ENCODE data around the gene RPS6KA5. TPM values are rescaled to one million over a fixed set of nuclear protein-coding genes. Genes with fewer than 3 reads are reported as not detected.
A peak's percentile ranks its signal among the peaks of the same experiment; 100 is the strongest.

RPS6KA5 gene
- total and polyA plus RNA-seq, 9 of the 15 experiments (the other 6 are each of a cell fraction or from before 2014, with no cell fraction given), result 0.88 to 7.7 (median 4.7) TPM

GRCh38 chr14:91061056-91061887 lies 831 bp upstream of the RPS6KA5 start (continued):
- TF ChIP-seq GTF2B (IDR thresholded peaks at IDR 0.05; ENCODE audit: extremely low read depth, insufficient read length), result no peak
- no peak for TF ChIP-seq ESRRA (IDR thresholded peaks at IDR 0.05; ENCODE audit: borderline replicate concordance, low read depth)
- TF ChIP-seq TSC22D4 (tag; IDR thresholded peaks at IDR 0.05), result no peak
- no peak for TF ChIP-seq ILF3 (IDR thresholded peaks at IDR 0.05; ENCODE audit: borderline replicate concordance)
- TF ChIP-seq XRCC4 (IDR thresholded peaks at IDR 0.05; ENCODE audit: extremely low read depth, insufficient read depth, insufficient read length), result no peak
- peak; percentile 64 for TF ChIP-seq TBP (optimal IDR thresholded peaks at IDR 0.05; ENCODE audit: low read depth, low read length)
- peak; percentile 55 for TF ChIP-seq POLR2A (conservative IDR thresholded peaks at IDR 0.05)
- TF ChIP-seq HOMEZ (CRISPR knock-in tag; IDR thresholded peaks at IDR 0.05), result no peak
- no peak for TF ChIP-seq ZFP36 (IDR thresholded peaks at IDR 0.05; ENCODE audit: low read depth, low read length, partially characterized antibody)
- TF ChIP-seq ZNF280A (IDR thresholded peaks at IDR 0.05; ENCODE audit: low read depth, partially characterized antibody), result no peak
- TF ChIP-seq SP1 (CRISPR knock-in tag; IDR thresholded peaks at IDR 0.05), result peak; percentile 84; the same call in 1 of the 2 replicates
- no peak for TF ChIP-seq RBM34 (IDR thresholded peaks at IDR 0.05; ENCODE audit: borderline replicate concordance, insufficient read depth, low read length)
- TF ChIP-seq ZNF324 (CRISPR knock-in tag; IDR thresholded peaks at IDR 0.05), result no peak
- TF ChIP-seq FOXO4 (CRISPR knock-in tag; IDR thresholded peaks at IDR 0.05), result no peak
- no peak for TF ChIP-seq SFPQ (IDR thresholded peaks at IDR 0.05; ENCODE audit: low read depth, low read length)
- 0 out of 2 replicates have a peak, but pooled peaks have one; percentile 36 for TF ChIP-seq RAD51 (IDR thresholded peaks at IDR 0.05; ENCODE audit: borderline replicate concordance, low read depth)
- TF ChIP-seq NR2F6 (CRISPR knock-in tag; IDR thresholded peaks at IDR 0.05), result no peak
- no peak for TF ChIP-seq NBN (IDR thresholded peaks at IDR 0.05; ENCODE audit: low read depth)
- no peak for TF ChIP-seq POLR3A (IDR thresholded peaks at IDR 0.05; ENCODE audit: borderline replicate concordance, extremely low read depth, insufficient read depth, insufficient read length)
